ENCODE results near the gene CEACAM18.

CEACAM18 gene

DNA sequence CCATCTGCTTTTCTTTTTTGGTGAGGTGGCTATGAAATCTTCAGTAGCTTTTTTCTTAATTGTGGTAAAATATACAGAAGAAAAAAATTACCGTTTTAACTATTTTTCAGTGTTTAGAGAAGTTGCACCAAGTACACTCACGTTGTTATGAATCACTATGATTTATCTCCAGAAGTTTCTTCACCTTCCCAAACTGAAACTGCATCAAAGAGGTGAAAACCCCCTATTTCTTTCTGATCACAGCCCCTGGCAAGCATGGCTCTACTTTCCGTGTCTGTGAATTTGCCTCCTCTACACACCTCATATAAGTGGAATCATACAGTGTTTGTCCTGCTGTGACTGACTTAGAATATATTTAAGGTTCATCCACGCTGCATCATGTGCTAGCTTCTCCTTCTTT is 45.3 kb upstream of the CEACAM18 start:
- H4K20me1 ChIP-seq (ENCODE audit: insufficient read depth, low read length, poor library complexity, severe bottlenecking), result no peaks in the 10 kb centered on the region
- H3K4me1 ChIP-seq (ENCODE audit: insufficient read depth, low read length, poor library complexity, severe bottlenecking), result no peaks in the 10 kb centered on the region
- TF ChIP-seq EZH2phosphoT487 (IDR thresholded peaks at IDR 0.05; ENCODE audit: borderline replicate concordance), result no peak
- TF ChIP-seq, protein P1, sequence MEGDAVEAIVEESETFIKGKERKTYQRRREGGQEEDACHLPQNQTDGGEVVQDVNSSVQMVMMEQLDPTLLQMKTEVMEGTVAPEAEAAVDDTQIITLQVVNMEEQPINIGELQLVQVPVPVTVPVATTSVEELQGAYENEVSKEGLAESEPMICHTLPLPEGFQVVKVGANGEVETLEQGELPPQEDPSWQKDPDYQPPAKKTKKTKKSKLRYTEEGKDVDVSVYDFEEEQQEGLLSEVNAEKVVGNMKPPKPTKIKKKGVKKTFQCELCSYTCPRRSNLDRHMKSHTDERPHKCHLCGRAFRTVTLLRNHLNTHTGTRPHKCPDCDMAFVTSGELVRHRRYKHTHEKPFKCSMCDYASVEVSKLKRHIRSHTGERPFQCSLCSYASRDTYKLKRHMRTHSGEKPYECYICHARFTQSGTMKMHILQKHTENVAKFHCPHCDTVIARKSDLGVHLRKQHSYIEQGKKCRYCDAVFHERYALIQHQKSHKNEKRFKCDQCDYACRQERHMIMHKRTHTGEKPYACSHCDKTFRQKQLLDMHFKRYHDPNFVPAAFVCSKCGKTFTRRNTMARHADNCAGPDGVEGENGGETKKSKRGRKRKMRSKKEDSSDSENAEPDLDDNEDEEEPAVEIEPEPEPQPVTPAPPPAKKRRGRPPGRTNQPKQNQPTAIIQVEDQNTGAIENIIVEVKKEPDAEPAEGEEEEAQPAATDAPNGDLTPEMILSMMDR (conservative IDR thresholded peaks at IDR 0.05; ENCODE audit: low read length), result no peak
- no peaks in the 10 kb centered on the region for H3F3A ChIP-seq (ENCODE audit: low read depth)
- H2AFZ ChIP-seq (ENCODE audit: low read length), result no peak overlapping the region
- no peak overlapping the region for H3K9ac ChIP-seq (ENCODE audit: low read depth, low read length, poor library complexity, severe bottlenecking)
- no peaks in the 10 kb centered on the region for H3K9me3 ChIP-seq (ENCODE audit: insufficient read depth, low read depth, low read length)
- no peak overlapping the region for H3K4me2 ChIP-seq (ENCODE audit: low read depth, low read length, poor library complexity, severe bottlenecking)
- H3K79me2 ChIP-seq (ENCODE audit: insufficient read depth, low read length), result no peaks in the 10 kb centered on the region
- no peaks in the 10 kb centered on the region for H3K27me3 ChIP-seq (ENCODE audit: insufficient read depth, low read length, poor library complexity, severe bottlenecking)
- no peak overlapping the region for H3K4me3 ChIP-seq (ENCODE audit: low read length, poor library complexity, severe bottlenecking)
- H3K9me2 ChIP-seq (replicated peaks; ENCODE audit: low read depth, low read length), result no peaks in the 10 kb centered on the region
- H3K36me3 ChIP-seq (ENCODE audit: insufficient read depth, low read length), result no peaks in the 10 kb centered on the region

GRCh38 chr19:51434456-51434855 is 43.9 kb upstream of the CEACAM18 start:
- Histone ChIP-seq H2AFZ (ENCODE audit: low read length) (no peak overlapping the region), H3K79me2 (ENCODE audit: insufficient read depth, low read length) (no peaks in the 10 kb centered on the region), H3K4me3 (ENCODE audit: low read length, poor library complexity, severe bottlenecking) (no peak overlapping the region), H3K36me3 (ENCODE audit: insufficient read depth, low read length) (no peaks in the 10 kb centered on the region), H4K20me1 (ENCODE audit: insufficient read depth, low read length, poor library complexity, severe bottlenecking) (no peaks in the 10 kb centered on the region), H3F3A (ENCODE audit: low read depth) (no peaks in the 10 kb centered on the region), H3K9ac (ENCODE audit: low read depth, low read length, poor library complexity, severe bottlenecking) (no peak overlapping the region), H3K4me2 (ENCODE audit: low read depth, low read length, poor library complexity, severe bottlenecking) (no peak overlapping the region), H3K9me2 (replicated peaks; ENCODE audit: low read depth, low read length) (no peaks in the 10 kb centered on the region), H3K4me1 (ENCODE audit: insufficient read depth, low read length, poor library complexity, severe bottlenecking) (no peaks in the 10 kb centered on the region), H3K9me3 (ENCODE audit: insufficient read depth, low read depth, low read length) (no peaks in the 10 kb centered on the region), H3K27me3 (ENCODE audit: insufficient read depth, low read length, poor library complexity, severe bottlenecking) (no peaks in the 10 kb centered on the region)
- TF ChIP-seq, protein P1 (conservative IDR thresholded peaks at IDR 0.05; ENCODE audit: low read length), result no peak
- TF ChIP-seq EZH2phosphoT487 (IDR thresholded peaks at IDR 0.05; ENCODE audit: borderline replicate concordance), result no peak

DNA sequence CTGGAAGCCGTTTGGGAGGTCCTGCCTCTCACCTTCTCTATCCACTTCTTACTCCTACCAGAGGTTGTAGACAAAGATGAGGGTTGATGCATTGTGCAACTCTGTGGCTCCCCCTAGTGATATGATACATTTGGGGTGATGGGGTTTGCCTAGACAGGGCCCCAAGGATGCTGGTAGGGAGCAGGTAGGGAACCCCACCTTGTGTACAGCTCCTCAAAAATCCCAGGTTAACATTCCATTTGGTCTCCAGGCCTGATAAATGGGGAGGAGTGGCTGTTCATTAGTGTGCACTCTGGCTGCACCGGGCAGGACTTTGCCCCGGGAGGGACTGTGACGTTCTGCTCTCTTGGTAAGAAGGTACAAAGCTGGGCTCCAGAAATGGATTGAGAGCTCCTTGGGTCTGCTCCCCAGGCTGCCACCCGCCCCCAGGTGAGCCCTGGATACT is 39.3 kb upstream of the CEACAM18 start:
- Histone ChIP-seq H3K27me3 (ENCODE audit: insufficient read depth, low read length, poor library complexity, severe bottlenecking) (no peaks in the 10 kb centered on the region), H3F3A (ENCODE audit: low read depth) (no peaks in the 10 kb centered on the region), H4K20me1 (ENCODE audit: insufficient read depth, low read length, poor library complexity, severe bottlenecking) (no peaks in the 10 kb centered on the region), H3K4me2 (ENCODE audit: low read depth, low read length, poor library complexity, severe bottlenecking) (no peak overlapping the region), H3K36me3 (ENCODE audit: insufficient read depth, low read length) (no peaks in the 10 kb centered on the region), H3K9me3 (ENCODE audit: insufficient read depth, low read depth, low read length) (no peaks in the 10 kb centered on the region), H3K79me2 (ENCODE audit: insufficient read depth, low read length) (no peaks in the 10 kb centered on the region), H2AFZ (ENCODE audit: low read length) (no peak overlapping the region), H3K4me1 (ENCODE audit: insufficient read depth, low read length, poor library complexity, severe bottlenecking) (peaks cover 17% of the 10 kb centered on the region), H3K9ac (ENCODE audit: low read depth, low read length, poor library complexity, severe bottlenecking) (no peak overlapping the region), H3K9me2 (replicated peaks; ENCODE audit: low read depth, low read length) (no peaks in the 10 kb centered on the region), H3K4me3 (ENCODE audit: low read length, poor library complexity, severe bottlenecking) (no peak overlapping the region)
- no peak for TF ChIP-seq EZH2phosphoT487 (IDR thresholded peaks at IDR 0.05; ENCODE audit: borderline replicate concordance)
- TF ChIP-seq, protein P1 (conservative IDR thresholded peaks at IDR 0.05; ENCODE audit: low read length), result peak; percentile 79

Measured in Loucy (cell line).